Stimulated activated CD8-positive, alpha-beta memory T cell treated with anti-CD3 and anti-CD28 coated beads, Interleukin-15, amount 100 ng/mL, for 1 hour (primary cell): Measurements from ENCODE around the gene EDA.
"Not testable (repeated sequence)": the region's sequence is repeated elsewhere in the genome, so short reads cannot be mapped to it uniquely, and the experiment has no call there.

Source experiments
- DNase-seq: peaks from one replicate; pipeline ENCODE4 v3.0.0-alpha.2; 2020; ENCODE audit warnings: low read depth

The EDA gene

GRCh38 chrX:69959712-69960111, 343.8 kb downstream of the EDA start:
- no peak for DNase-seq

- no peak for DNase-seq
These were observed 345.6 kb downstream of the EDA start for GRCh38 chrX:69961365-69962072.

GRCh38 chrX:69968950-69969349, 353.0 kb downstream of the EDA start:
- DNase-seq, result no peak

- no peak for DNase-seq
These were observed 353.5 kb downstream of the EDA start for GRCh38 chrX:69969460-69969859.

GRCh38 chrX:69987691-69988090, 371.8 kb downstream of the EDA start:
- DNase-seq, result no peak

- DNase-seq, result peak; percentile 0
These were observed 373.1 kb downstream of the EDA start for GRCh38 chrX:69988955-69989394.

GRCh38 chrX:69991685-69992084, 375.8 kb downstream of the EDA start:
- no peak for DNase-seq

- DNase-seq, result no peak
These were observed 377.6 kb downstream of the EDA start for GRCh38 chrX:69993494-69993893.

- no peak for DNase-seq
These were observed 379.6 kb downstream of the EDA start for GRCh38 chrX:69995362-69996112.

GRCh38 chrX:69996113-69996468, 380.2 kb downstream of the EDA start:
- no peak for DNase-seq

- not testable (repeated sequence) for DNase-seq
These were observed 382.4 kb downstream of the EDA start for GRCh38 chrX:69998299-69998698.

GRCh38 chrX:70001269-70001668, 385.4 kb downstream of the EDA start:
- no peak for DNase-seq

- DNase-seq, result no peak
These were observed 385.9 kb downstream of the EDA start for GRCh38 chrX:70001708-70002341.

GRCh38 chrX:70007946-70008345, 392.0 kb downstream of the EDA start:
- no peak for DNase-seq

- no peak for DNase-seq
These were observed 393.1 kb downstream of the EDA start for GRCh38 chrX:70009049-70009448.

- DNase-seq, result no peak
These were observed 394.1 kb downstream of the EDA start for GRCh38 chrX:70009970-70010369.

GRCh38 chrX:70012756-70013155, 396.8 kb downstream of the EDA start:
- no peak for DNase-seq

GRCh38 chrX:70013466-70014381, 397.8 kb downstream of the EDA start:
- DNase-seq, result no peak

GRCh38 chrX:70016513-70016912, 400.6 kb downstream of the EDA start:
- no peak for DNase-seq

- no peak for DNase-seq
These were observed 406.7 kb downstream of the EDA start for GRCh38 chrX:70022616-70023015.

- no peak for DNase-seq
These were observed 409.6 kb downstream of the EDA start for GRCh38 chrX:70025464-70025863.
